C4-2B (cell line): ENCODE results near the gene LARP4B.

Experiments
- ZFX ChIP-seq: fragments of 450-650 bp; IDR thresholded peaks from 2 replicates; pipeline ENCODE4 v1.6.1; 2017
- TF ChIP-seq, protein P1 (sequence below): fragments of 450-650 bp; conservative IDR thresholded peaks from 2 replicates; pipeline ENCODE4 v1.5.1; 2017; ENCODE audit warnings: mild to moderate bottlenecking

DNA sequence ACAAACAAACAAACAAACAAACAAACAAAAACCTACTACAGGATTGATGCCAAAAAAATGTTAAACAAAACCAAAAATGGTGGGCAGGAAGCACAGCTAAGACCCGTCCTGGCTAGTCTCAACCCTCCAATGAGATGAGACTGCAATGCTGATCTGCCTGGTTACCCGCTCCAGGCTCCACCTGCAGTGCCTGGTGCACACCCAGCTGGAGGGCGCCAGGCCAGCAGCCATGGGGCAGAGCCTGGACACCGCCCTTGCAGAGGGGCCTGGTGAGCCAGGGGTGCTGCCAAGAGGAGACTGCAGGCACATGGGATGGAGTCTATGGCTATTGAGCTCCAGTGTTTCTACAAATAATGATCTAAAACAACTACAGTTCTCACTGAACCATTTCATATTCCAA, 107.0 kb downstream of the LARP4B start:
- TF ChIP-seq, protein P1, sequence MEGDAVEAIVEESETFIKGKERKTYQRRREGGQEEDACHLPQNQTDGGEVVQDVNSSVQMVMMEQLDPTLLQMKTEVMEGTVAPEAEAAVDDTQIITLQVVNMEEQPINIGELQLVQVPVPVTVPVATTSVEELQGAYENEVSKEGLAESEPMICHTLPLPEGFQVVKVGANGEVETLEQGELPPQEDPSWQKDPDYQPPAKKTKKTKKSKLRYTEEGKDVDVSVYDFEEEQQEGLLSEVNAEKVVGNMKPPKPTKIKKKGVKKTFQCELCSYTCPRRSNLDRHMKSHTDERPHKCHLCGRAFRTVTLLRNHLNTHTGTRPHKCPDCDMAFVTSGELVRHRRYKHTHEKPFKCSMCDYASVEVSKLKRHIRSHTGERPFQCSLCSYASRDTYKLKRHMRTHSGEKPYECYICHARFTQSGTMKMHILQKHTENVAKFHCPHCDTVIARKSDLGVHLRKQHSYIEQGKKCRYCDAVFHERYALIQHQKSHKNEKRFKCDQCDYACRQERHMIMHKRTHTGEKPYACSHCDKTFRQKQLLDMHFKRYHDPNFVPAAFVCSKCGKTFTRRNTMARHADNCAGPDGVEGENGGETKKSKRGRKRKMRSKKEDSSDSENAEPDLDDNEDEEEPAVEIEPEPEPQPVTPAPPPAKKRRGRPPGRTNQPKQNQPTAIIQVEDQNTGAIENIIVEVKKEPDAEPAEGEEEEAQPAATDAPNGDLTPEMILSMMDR: no peak
- no peak for TF ChIP-seq ZFX
